GM21526 (cell line): ENCODE measurements around the gene CRTAC1.

Experiments used
- ATAC-seq: cut with Tn5 transposase; IDR thresholded peaks from one replicate; pipeline ENCODE4 v1.9.1; 2021; ENCODE audit warnings: moderate library complexity; ENCODE audit not compliant: unreplicated experiment, low FRiP score

The CRTAC1 gene

DNA sequence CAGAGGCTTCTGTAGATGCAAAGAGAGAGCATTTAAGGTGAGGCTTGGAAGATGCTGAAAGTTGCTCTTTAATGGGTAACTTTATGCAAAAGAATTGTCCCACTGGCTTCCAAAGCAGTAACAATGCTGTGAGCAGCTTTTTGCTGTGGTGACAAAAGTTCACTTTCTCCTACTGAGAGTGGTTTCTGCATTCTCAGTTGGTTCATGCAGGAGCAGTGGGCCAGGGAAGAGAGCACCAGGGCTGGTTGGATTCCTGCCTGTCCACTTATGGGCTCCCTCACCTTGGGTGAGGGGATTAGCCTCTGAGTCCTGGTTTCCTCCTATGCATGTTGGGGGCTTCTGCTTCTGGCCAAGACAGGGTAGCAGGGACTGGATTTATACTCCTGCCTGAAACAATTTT lies 211.8 kb downstream of the CRTAC1 start:
- ATAC-seq: no peak

- no peak for ATAC-seq
Observed at GRCh38 chr10:97816609-97817008, 213.8 kb downstream of the CRTAC1 start.
